Measurements from ENCODE around the gene NCDN.

Gene NCDN

DNA sequence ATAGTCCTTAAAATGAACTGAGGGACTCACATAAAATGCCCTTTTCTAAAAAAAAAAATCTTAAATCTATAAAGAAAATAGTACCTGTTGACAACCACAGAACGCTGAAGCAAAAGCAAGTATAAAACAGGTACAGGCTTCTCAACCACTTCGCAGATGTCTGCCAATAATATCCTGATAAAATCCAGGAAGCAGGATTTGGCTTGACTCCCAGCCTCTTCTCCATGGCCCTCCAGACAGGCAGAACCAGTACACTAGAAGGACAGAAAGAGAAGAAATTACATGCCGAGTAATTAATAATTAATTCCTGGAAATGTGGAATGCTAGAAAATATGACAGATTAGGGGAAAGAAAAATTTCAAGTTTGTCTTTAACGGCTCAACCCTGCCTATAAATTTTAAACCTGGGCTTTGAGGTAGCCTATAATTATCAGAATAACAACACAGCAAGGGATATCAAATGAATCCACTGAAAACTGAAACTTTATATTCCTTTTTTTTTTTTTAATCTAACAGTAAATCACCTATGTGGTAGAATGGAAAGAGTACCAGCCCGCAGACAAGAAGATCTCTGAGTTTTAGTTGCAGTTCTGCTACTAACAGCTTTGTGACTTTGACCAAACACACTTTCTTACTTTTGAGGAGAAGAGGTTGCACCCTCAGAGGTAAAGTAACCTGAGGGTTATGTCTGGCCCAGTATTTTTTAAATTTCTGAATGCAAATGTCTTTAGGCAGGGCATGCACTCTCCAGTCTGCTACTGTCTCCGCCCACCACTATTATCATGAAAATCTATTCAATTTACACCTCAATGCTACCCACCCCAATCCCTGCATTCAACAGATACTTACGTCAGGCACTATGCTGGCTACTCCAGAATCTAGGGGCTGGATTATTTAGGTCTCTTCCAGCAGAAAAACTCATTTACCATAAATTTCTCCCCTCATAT is 3.1 kb upstream of the NCDN start:
- DNase-seq (ENCODE audit: insufficient read length, low spot score) (no peak), FAIRE-seq (no peak)

DNA sequence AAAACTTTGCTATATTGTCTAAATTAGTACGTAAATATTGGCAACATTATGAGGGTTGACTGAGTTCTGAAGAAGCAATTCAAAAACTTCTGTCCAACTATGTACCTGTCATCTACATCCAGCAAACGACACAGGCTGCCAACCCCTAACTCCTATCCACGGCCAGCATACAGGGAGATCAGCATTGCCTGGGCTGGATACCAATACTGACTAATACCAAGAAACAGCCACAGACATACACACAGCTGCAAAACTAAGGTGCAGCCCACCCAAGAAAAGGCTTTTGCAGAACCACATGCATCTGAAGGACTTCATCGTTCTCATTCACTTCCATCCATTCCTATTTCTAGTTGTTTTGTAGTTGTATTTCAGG is 2.4 kb upstream of the NCDN start:
- no peak for FAIRE-seq
- no peak for DNase-seq (ENCODE audit: insufficient read length, low spot score)

DNA sequence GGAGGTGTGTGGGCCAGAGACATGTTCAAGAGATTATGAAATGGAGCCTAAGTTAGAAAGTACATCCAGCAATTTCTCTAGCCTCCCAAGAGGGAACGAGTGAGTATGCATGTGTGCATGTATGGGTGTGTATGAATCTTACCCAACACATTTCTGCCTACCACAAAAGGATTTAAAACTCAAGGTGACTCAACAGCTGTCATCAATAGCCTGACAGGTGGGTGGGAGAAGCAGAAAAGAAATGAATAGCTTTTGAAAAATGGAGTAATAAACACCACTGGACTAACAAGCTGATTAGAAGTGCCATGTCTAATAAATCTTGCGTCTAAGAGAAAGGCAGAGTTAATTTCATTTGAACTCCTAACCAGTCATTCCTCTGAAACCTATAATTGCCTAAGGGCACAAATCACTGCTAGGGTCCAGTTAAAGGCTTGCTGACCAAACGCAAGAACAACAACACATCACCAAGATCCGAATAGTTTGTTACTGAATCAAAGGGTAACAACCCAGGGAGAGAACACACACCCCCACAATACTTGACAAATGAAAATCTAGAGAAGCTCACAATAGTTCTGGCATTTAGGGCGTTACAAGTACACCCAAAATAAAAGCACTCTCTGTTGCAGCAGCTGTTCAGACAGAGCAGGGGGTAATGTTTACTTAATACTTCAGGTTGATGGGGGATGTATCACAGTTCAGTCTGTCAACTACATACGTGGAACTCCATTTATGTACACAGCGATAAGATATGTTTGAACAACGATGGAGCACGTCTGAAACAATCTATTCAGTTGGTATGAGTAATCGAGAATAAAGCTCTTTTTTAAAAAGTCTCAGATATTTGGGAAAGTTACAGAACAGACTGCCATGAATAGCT is 1.8 kb upstream of the NCDN start:
- no peak for FAIRE-seq
- DNase-seq (ENCODE audit: insufficient read length, low spot score), result no peak

DNA sequence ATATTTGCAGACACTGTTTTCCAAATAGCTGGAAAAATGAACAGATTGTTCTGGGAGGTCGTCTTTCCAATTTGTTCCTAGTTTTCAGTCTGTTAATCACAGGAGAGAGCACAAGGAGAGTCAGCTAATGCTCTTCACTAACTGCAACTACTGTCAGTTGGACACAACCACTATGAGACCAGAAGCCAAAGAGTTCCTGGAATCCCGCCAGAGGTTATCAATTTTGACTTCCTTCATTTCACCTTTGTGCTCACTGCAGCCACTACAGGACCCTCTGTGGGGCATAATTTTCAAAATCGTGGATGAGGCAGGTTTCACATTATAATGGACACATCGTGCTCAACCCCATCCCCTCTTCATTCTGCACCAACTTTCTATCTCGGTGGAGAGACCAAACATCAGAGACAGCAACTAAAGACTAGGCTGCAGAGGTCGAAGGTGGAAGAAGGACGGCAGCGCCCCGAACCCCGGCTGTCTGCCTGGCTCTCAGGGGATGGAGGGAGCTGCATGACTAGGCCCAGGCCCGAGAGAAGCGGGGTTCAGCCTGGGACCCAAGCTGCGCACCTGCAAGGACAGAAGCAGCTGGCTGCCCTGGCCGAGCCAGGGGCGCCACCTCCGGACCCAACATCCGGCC is 998 bp upstream of the NCDN start:
- no peak for DNase-seq (ENCODE audit: insufficient read length, low spot score)
- no peak for FAIRE-seq

DNA sequence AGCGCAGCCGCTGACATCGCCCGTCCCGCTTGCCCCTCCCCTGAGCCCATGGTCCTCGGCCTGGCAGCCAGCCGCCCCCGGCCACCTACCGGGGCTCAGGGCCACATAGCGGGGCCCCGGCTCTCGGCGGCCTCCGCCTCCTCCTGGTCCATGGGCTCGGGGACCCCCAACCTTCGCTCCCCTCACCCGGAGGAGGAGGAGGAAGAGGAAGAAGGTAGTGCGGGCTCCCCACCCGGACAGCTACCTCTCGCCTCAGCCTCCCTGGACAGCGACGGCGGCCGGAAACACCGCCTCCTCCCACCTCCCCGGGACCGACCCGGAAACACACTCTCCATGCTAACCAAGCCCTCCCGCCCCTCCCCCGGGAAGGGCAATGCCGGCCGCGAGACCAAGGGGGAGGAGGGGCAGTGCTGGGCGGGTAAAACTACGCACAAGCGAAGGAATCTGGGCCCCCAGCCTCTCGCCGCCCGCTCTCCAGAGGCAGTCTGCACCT is 435 bp upstream of the NCDN start, which contains the start of gene KIAA0319L:
Gene KIAA0319L (minus strand): TSS at position 286 of the 493 bp plus-strand sequence. CDS start 2,912 bp downstream, outside the sequence.
- FAIRE-seq, result no peak

DNA sequence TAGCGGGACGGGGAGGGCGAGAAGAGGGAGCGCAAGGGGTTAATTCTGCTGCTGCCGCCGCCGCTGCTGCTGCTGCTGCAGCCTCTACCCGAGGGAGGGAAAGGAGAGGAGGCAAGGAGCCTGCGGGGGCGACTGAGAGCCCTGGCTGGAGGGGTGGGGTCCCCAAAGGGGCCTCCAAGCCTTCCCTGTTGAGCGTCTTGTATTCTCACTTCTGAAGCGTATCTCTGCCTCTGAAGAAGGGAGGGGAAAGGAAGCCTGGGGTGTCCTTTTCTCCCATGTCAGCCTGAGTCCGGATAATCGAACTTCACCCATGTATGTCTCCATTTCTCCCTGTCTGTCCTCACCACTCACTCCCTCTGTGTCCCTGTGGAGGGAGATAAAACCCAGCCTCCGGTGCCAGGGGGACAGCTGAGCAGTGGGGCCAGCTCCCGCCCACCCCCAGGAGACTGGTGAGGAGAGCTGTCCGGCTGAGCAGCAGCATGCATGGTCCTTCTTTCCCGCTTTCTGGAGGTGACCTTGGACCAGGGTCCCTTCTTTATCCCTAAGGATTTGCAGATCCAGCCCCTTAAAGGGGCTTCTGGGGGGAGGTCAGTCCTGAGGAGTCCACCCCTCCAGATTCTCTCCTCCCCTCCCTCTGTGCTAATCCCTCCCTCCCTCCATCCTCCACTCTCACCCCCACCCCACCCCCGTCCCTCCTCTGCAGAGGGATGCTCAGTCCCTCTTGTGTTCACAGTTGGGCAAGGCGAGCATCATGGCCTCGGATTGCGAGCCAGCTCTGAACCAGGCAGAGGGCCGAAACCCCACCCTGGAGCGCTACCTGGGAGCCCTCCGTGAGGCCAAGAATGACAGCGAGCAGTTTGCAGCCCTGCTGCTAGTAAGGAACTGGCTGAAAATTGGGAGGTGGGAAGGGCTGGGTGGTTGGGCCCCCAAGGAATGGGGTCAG is 1.0 kb downstream of the NCDN start:
- FAIRE-seq (no peak), DNase-seq (ENCODE audit: insufficient read length, low spot score) (no peak)

More for the DNA sequence above, 435 bp upstream of the NCDN start, which contains the start of gene KIAA0319L:
- DNase-seq (ENCODE audit: insufficient read length, low spot score), result peak; percentile 85

DNA sequence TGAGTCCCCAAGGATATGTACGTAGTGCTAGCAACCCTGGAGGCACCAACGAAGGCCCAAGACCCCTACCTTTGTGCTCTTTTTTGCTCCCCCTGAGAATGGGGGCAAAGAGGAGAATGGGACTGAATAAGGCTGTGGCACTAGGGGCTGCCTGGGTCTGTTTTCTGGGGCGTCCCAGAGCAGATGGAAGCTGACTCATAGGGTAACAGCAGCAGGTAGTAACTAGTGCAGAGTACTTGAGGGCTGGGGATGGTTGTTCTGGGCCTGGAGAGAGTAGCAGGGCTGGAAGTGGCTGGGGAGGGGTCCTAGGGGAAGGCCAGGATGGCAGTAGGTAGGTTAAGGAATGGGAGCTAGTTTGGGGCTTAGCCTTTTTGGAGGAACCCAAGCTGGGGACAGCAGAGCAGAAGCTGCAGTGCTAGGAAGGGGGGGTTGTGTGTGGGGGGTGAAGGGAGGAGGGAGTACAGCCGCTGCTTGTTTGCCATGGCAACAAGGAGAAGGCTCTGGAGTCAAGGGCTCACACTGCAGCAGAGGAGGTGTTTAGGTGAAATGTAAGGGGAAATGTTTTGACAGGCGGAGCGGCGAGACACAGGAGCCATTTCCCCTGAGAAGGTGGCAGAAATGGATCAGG is 1.8 kb downstream of the NCDN start:
- no peak for DNase-seq (ENCODE audit: insufficient read length, low spot score)
- no peak for FAIRE-seq

DNA sequence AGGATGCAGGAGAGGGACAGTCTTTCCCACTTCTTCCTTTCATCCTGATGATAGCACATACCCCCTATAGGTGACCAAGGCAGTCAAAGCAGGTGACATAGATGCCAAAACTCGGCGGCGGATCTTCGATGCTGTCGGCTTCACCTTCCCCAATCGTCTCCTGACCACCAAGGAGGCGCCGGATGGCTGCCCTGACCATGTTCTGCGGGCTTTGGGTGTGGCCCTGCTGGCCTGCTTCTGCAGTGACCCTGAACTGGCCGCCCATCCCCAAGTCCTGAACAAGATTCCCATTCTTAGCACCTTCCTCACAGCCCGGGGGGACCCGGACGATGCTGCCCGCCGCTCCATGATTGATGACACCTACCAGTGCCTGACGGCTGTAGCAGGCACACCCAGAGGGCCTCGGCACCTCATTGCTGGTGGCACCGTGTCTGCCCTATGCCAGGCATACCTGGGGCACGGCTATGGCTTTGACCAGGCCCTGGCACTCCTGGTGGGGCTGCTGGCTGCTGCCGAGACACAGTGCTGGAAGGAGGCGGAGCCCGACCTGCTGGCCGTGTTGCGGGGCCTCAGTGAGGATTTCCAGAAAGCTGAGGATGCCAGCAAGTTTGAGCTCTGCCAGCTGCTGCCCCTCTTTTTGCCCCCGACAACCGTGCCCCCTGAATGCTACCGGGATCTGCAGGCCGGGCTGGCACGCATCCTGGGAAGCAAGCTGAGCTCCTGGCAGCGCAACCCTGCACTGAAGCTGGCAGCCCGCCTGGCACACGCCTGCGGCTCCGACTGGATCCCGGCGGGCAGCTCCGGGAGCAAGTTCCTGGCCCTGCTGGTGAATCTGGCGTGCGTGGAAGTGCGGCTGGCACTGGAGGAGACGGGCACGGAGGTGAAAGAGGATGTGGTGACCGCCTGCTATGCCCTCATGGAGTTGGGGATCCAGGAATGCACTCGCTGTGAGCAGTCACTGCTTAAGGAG is 2.9 kb downstream of the NCDN start:
- DNase-seq (ENCODE audit: insufficient read length, low spot score) (no peak), FAIRE-seq (no peak)

DNA sequence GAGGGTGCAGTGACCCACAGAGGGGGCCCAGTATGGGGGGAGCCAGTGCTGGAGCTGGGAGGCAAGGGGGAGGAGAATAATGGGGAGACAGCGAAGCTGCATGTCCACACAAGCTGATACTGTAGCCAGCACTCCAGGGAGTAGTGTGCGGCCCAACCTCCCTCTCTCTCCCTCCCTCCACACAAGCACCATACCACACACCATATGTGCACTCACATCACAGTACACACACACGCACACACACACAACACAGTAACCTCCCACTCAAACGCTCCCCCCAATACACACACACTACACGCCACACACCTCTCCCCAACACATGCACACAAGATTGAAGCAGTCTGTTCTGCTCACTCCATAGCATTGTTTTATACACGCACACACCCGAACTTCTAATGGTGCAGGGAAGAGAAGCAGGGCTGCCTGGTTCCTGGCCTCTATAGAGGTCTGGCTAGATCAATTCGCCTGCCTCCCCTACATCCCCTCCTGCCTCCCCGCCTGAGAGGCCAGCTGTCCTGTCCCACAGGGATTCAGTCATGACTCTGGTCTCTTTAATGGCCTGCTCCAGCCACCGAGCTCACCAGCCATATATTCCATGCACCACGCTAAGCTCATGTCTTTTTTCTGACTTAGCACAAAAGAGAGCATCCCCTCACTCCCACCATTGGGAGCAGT is 3.8 kb downstream of the NCDN start:
- DNase-seq (ENCODE audit: insufficient read length, low spot score) (no peak), FAIRE-seq (no peak)

DNA sequence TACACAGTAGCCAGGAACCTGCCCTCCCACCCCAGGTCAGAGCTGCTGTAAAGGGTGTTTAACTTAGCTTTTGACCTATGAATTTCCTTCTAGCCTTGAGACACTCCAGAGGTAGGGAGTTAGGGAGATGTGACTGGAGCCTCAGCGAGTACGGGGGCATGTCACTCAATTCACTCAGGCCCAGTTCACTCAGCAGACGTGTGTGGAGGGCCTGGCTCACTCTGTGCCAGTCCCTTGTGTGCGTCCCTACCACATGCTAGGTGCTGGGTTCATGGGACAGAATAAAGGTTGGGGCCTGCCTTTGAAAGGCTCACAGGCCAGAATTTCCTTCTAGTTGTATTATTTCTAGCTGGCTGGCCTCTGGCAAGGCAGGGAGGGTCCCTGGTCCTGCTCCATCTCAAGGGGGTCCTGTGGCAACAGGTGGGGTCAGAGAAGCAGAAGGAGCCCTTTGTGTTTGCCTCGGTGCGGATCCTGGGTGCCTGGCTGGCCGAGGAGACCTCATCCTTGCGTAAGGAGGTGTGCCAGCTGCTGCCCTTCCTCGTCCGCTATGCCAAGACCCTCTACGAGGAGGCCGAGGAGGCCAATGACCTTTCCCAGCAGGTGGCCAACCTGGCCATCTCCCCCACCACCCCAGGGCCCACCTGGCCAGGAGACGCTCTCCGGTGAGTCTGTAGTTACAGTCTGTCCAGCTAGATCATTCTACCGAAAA is 4.5 kb downstream of the NCDN start:
- FAIRE-seq, result no peak

DNA sequence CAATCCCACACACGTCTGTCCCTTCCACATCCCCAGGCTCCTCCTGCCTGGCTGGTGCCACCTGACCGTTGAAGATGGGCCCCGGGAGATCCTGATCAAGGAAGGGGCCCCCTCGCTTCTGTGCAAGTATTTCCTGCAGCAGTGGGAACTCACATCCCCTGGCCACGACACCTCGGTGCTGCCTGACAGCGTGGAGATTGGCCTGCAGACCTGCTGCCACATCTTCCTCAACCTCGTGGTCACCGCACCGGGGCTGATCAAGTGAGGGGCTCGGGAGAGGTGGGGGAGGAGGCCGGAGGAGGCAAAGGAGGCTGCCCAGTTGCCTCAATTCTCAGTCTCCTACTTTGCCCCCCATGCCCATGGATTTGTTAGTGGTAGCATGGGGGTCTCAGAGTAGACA is 5.6 kb downstream of the NCDN start:
- DNase-seq (ENCODE audit: insufficient read length, low spot score) (no peak), FAIRE-seq (no peak)

More for the DNA sequence above, 4.5 kb downstream of the NCDN start:
- DNase-seq (ENCODE audit: insufficient read length, low spot score), result no peak

DNA sequence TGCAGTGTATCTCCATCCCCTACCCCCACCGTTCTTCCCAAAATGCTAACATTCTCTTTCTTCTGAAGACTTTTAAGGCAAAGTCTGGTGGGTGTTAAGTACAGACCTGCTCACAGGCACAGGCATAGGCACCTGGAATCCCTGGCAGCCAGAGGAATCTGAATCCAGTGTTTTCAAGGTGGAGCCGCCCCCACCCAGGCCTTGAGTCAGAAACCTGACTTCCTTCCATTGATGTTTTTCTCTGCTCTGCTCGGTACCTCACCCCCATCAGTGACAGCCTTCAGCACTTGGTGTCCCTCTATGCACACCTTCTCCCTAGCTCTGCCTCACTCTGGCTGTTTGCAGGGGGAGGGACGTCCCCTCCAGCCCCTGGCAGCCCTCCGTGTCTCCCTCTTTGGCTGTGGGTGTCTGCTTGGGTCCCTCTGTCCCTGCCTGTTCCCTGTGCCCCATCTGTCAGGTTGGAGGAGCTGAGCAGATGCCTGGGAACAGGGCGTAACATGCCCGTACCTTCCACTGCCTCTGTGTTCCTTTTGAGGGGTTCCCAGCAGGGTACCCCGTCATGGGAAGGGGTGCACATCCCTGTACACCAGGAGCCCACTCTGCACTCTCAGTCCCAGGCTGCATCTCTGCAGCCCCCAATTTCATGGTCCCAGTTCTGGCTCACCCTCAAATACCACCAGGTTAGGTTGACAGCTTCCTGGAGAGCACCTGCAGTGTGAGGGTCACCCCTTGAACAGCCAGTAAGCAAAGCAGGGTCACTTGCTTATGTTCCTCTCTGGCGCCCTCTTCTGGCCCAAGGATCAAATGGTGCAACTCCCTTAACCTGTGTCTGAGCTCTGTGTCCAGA is 6.7 kb downstream of the NCDN start:
- FAIRE-seq (peak; percentile 51), DNase-seq (ENCODE audit: insufficient read length, low spot score) (peak; percentile 64)

DNA sequence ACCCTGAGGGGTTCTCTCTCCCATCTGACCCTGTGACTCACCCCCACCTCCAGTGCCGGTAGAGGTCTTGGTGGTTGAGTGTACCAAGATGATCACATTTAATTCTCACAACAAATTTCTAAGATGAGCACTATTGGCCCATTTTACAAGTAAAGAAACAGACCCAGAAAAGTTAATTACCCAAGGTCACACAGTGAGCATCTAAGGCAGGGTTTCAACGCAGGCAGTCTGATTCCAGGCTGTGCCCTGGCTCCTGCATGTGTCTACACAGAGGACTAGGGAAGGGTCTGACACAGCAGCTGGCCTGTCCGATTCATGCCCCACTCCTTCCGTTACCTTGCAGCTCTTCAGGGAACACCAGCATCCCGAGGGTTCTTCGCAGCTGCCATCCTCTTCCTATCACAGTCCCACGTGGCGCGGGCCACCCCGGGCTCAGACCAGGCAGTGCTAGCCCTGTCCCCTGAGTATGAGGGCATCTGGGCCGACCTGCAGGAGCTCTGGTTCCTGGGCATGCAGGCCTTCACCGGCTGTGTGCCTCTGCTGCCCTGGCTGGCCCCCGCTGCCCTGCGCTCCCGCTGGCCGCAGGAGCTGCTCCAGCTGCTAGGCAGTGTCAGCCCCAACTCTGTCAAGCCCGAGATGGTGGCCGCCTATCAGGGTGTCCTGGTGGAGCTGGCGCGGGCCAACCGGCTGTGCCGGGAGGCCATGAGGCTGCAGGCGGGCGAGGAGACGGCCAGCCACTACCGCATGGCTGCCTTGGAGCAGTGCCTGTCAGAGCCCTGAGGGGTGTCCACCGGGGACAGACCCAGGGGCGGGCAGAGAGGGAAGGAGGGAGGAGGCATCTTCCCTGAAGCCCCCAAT is 7.5 kb downstream of the NCDN start:
- FAIRE-seq (no peak), DNase-seq (ENCODE audit: insufficient read length, low spot score) (no peak)

DNA sequence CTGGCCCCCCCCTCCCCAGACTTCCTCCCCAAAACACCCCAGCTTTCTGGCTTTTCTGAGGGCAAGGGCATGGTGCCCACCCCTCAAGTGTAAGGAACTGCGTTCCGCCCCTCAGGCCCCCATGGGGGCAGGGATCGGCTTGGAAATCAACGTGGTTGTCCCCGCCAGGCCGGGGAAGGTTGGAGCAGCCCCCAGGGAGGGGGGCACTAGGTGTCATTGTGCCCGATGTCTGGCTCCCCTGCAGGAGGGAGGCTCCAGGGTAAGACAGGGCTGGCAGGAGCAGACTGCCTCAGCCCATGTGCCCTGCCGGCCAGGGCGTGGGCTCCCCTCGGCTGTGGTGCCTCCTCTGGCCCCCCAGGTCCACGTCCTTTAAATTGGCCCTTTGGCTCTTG is 8.1 kb downstream of the NCDN start:
- no peak for FAIRE-seq
- no peak for DNase-seq (ENCODE audit: insufficient read length, low spot score)

DNA sequence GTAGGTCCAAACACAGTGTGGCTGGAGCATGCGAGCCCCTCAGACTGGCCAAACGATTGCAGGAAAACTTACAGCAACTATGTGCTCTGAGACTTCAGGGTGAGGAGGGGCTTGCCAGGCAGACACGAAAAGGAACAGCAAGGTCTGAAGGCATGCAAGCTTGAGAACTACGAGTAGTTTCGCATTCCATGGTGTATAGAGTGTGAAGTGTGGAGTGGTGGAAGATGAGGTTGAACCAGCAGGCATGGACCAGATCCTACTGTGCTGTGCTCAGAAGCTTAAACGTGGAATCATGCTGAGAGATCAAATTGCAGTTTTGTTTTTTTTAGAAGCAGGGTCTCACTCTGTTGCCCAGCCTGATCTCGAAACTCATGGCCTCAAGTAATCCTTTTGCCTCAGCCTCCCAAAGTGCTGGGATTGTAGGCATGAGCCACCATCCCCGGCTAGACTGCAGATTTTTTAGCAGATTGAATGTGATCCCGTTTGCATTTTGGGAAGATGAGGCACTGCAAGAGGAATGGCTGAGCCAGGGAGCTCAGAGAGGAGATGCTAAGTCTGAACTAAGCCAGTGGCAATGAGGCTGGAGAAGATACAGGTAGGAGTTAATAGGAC is 10.5 kb downstream of the NCDN start:
- DNase-seq (ENCODE audit: insufficient read length, low spot score) (no peak), FAIRE-seq (no peak)

Data from HTR-8/SVneo (cell line).